CD14-positive monocyte (primary cell): Measurements from ENCODE around the gene AREL1. TPM values are rescaled to one million over a fixed set of nuclear protein-coding genes. Genes with fewer than 3 reads are reported as not detected.

Experiments used
- DNase-seq, 3 donors: peaks; one replicate each; pipeline ENCODE4 v3.0.0-alpha.2; 2011 to 2022
- H2AFZ ChIP-seq: 2 replicates; pipeline ENCODE4 v1.6.0; 2012; ENCODE audit warnings: mild to moderate bottlenecking, low read depth, low read length, inconsistent platforms; ENCODE audit not compliant: insufficient read depth, poor library complexity, severe bottlenecking
- H3K27ac ChIP-seq, 2 donors: 1 replicate in 1 of 2; 2 replicates in 1 of 2; pipeline ENCODE4 v1.5.1; 2012 to 2013; ENCODE audit warnings: low read length in 2 of 2, control low read depth in 1 of 2, inconsistent platforms in 1 of 2, low read depth in 1 of 2, mild to moderate bottlenecking in 1 of 2
- H3K27me3 ChIP-seq, 2 donors: one replicate each; pipeline versions ENCODE4 v1.6.0 to v1.6.1; 2011 to 2013; ENCODE audit warnings: low read length in 2 of 2; ENCODE audit not compliant: control insufficient read depth in 2 of 2, insufficient read depth in 2 of 2
- H3K36me3 ChIP-seq, 2 donors: replicated peaks in 1 of 2; 1 replicate in 1 of 2; 2 replicates in 1 of 2; pipeline versions ENCODE4 v1.5.1 to v1.6.1; 2012 to 2013; ENCODE audit warnings: low read length in 2 of 2, control low read depth in 1 of 2, inconsistent platforms in 1 of 2, mild to moderate bottlenecking in 1 of 2; ENCODE audit not compliant: insufficient read depth in 2 of 2, control insufficient read depth in 1 of 2
- H3K4me1 ChIP-seq, 2 donors: 1 replicate in 1 of 2; 2 replicates in 1 of 2; pipeline versions ENCODE4 v1.5.1 to v1.6.1; 2012 to 2013; ENCODE audit warnings: low read length in 2 of 2, control low read depth in 1 of 2, inconsistent platforms in 1 of 2, mild to moderate bottlenecking in 1 of 2, moderate library complexity in 1 of 2; ENCODE audit not compliant: insufficient read depth in 2 of 2, control insufficient read depth in 1 of 2
- H3K4me2 ChIP-seq: replicated peaks from 2 replicates; pipeline ENCODE3; 2012; ENCODE audit warnings: low read length, moderate library complexity, mild to moderate bottlenecking; ENCODE audit not compliant: poor library complexity, severe bottlenecking; ENCODE audit errors: extremely low read depth
- H3K4me3 ChIP-seq, 3 experiments: fragments of 200-600 bp in 1 of 3; sonication (generic) in 1 of 3; replicated peaks in 1 of 3; 1 replicate in 2 of 3; 2 replicates in 1 of 3; pipeline ENCODE4 v1.5.1; 2011 to 2013; ENCODE audit warnings: low read length in 3 of 3, mild to moderate bottlenecking in 3 of 3, control low read depth in 2 of 3, low read depth in 2 of 3, inconsistent platforms in 1 of 3, moderate library complexity in 1 of 3
- H3K79me2 ChIP-seq: 2 replicates; pipeline ENCODE4 v1.6.0; 2012; ENCODE audit warnings: mild to moderate bottlenecking, control low read depth, inconsistent platforms, low read length, moderate library complexity; ENCODE audit not compliant: insufficient read depth
- H3K9ac ChIP-seq: 2 replicates; pipeline ENCODE4 v1.6.0; 2017; ENCODE audit warnings: low read length, mild to moderate bottlenecking; ENCODE audit not compliant: insufficient read depth, poor library complexity, severe bottlenecking
- H3K9me3 ChIP-seq, 2 donors: replicated peaks in 1 of 2; 1 replicate in 1 of 2; 2 replicates in 1 of 2; pipeline versions ENCODE4 v1.5.1 to v1.6.1; 2012 to 2013; ENCODE audit warnings: low read length in 2 of 2, control low read depth in 1 of 2; ENCODE audit not compliant: control insufficient read depth in 1 of 2, insufficient read depth in 1 of 2
- H4K20me1 ChIP-seq: 2 replicates; pipeline ENCODE4 v1.6.0; 2012; ENCODE audit warnings: mild to moderate bottlenecking, low read length, control low read depth, moderate library complexity; ENCODE audit not compliant: insufficient read depth
- H3K27ac Mint-ChIP-seq, 7 donors: one replicate each; pipeline ENCODE4 v1.8.0; 2020; ENCODE audit warnings: mild to moderate bottlenecking in 7 of 7, mixed read lengths in 7 of 7, moderate library complexity in 6 of 7, inconsistent platforms in 2 of 7
- H3K27me3 Mint-ChIP-seq, 3 donors: one replicate each; pipeline ENCODE4 v1.8.0; 2021 to 2022; ENCODE audit warnings: low read depth in 3 of 3, mild to moderate bottlenecking in 3 of 3, mixed read lengths in 3 of 3, moderate library complexity in 3 of 3, inconsistent platforms in 1 of 3
- H3K36me3 Mint-ChIP-seq, 2 donors: one replicate each; pipeline ENCODE4 v1.8.0; 2020; ENCODE audit warnings: mixed read lengths in 2 of 2, inconsistent platforms in 1 of 2, mild to moderate bottlenecking in 1 of 2
- H3K4me1 Mint-ChIP-seq: one replicate; pipeline ENCODE4 v1.8.0; 2020; ENCODE audit warnings: mild to moderate bottlenecking, mixed read lengths
- H3K4me3 Mint-ChIP-seq, 2 donors: one replicate each; pipeline ENCODE4 v1.8.0; 2020; ENCODE audit warnings: mild to moderate bottlenecking in 2 of 2, mixed read lengths in 2 of 2, moderate library complexity in 1 of 2
- H3K9me3 Mint-ChIP-seq, 7 donors: one replicate each; pipeline ENCODE4 v1.8.0; 2020 to 2022; ENCODE audit warnings: mixed read lengths in 7 of 7, mild to moderate bottlenecking in 6 of 7, moderate library complexity in 6 of 7, inconsistent platforms in 2 of 7
- WGBS: methylation state at CpG from one replicate; pipeline ENCODE4 v1.1.5; 2013; ENCODE audit warnings: missing lambda C conversion rate; ENCODE audit not compliant: insufficient coverage; 5-methylcytosine and 5-hydroxymethylcytosine counted together
- intact Hi-C, 2 donors: fragments of 100-400 bp; cut with micrococcal nuclease; formaldehyde crosslinking; loops; one replicate each; pipeline versions ENCODE4 v1.15.0 to v1.15.1; 2023
- polyA plus RNA-seq, 3 donors: library from polyadenylated mRNA; depleted of rRNA in 1 of 3; unstranded in 2 of 3; stranded (reverse) in 1 of 3; fragments of 300-500 nt in 2 of 3; fragments of >200 nt in 1 of 3; fragmentation: Illumina TruSeq in 2 of 3; gene quantifications; 1 replicate in 2 of 3; 2 replicates in 1 of 3; pipeline ENCODE4 v1.2.3, GENCODE V29; 2012 to 2021
- TF ChIP-seq, protein P1 (sequence below): fragments of 200-600 bp; IDR thresholded peaks from one replicate; pipeline ENCODE4 v1.8.0; 2022; ENCODE audit warnings: antibody characterized with exemption, mild to moderate bottlenecking

The AREL1 gene
- polyA plus RNA-seq, 3 donors: 12.5 to 23.3 (median 20.0) TPM

DNA sequence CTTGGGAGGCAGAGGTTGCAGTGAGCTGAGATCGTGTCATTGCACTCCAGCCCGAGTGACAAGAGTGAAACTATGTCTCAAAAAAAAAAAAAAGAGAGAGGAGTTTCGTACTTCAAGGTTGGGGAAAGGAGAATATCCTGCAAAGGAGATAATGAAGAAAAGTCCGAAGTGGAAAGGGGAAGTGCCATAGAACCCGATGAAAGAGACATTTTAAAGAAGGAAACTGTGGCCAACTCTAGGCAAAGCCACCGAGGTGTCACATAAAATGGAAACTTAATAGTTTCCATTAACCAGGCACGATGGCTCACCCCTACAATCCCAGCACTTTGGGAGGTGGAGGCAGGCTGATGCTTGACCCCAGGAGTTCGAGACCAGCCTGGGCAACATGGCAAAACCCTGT lies 85.8 kb downstream of the AREL1 start:
- H3K9ac ChIP-seq: no peak overlapping the region
- 20% methylated on average over 5 of the region's 8 CpGs for WGBS
- peaks cover 4% of the 10 kb centered on the region in 2 donors for H3K36me3 Mint-ChIP-seq
- H3K79me2 ChIP-seq: no peaks in the 10 kb centered on the region
- H3K27ac ChIP-seq: peak overlapping the region; percentile 37 to 38
- TF ChIP-seq, protein P1, sequence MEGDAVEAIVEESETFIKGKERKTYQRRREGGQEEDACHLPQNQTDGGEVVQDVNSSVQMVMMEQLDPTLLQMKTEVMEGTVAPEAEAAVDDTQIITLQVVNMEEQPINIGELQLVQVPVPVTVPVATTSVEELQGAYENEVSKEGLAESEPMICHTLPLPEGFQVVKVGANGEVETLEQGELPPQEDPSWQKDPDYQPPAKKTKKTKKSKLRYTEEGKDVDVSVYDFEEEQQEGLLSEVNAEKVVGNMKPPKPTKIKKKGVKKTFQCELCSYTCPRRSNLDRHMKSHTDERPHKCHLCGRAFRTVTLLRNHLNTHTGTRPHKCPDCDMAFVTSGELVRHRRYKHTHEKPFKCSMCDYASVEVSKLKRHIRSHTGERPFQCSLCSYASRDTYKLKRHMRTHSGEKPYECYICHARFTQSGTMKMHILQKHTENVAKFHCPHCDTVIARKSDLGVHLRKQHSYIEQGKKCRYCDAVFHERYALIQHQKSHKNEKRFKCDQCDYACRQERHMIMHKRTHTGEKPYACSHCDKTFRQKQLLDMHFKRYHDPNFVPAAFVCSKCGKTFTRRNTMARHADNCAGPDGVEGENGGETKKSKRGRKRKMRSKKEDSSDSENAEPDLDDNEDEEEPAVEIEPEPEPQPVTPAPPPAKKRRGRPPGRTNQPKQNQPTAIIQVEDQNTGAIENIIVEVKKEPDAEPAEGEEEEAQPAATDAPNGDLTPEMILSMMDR: no peak
- no peaks in the 10 kb centered on the region for H3K36me3 ChIP-seq
- peaks cover 25% of the 10 kb centered on the region for H3K4me1 Mint-ChIP-seq
- intact Hi-C loops: no loop called here
- H3K27ac Mint-ChIP-seq: peak overlapping the region; percentile 50 to 89 (median 81)
- DNase-seq: peak; percentile 47 to 75 (median 66)
- H3K4me2 ChIP-seq: peak overlapping the region; percentile 35
- peak overlapping the region; percentile 9 to 73 for H3K4me3 Mint-ChIP-seq
- peaks cover 2 to 16% (median 14%) of the 10 kb centered on the region in 3 donors for H3K27me3 Mint-ChIP-seq
- H2AFZ ChIP-seq: no peak overlapping the region
- no peaks in the 10 kb centered on the region for H4K20me1 ChIP-seq
- no peaks in the 10 kb centered on the region for H3K9me3 ChIP-seq
- no peaks in the 10 kb centered on the region for H3K27me3 ChIP-seq
- peak overlapping the region in 1 of 3 experiments; percentile 36 for H3K4me3 ChIP-seq
- H3K4me1 ChIP-seq: peaks cover 21 to 34% of the 10 kb centered on the region in 2 donors
- no peaks in the 10 kb centered on the region for H3K9me3 Mint-ChIP-seq

DNA sequence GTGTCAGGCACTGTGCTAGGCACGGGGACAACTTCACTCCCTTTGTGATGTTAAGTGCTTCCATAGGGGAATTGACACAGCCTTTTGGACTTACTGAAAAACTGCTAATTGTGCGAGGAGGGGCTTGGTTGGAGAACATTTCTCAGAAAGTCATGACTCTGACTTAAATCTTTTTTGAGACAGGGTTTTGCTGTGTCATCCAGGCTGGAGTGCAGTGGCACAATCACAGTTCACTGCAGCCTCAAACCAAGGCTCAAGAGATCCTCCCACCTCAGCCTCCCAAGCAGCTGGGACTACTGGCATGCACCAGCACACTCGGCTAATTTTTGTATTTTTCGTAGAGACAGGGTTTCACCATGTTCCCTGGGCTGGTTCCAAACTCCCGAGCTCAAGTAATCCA lies 90.6 kb downstream of the AREL1 start:
- H3K4me3 Mint-ChIP-seq: no peak overlapping the region
- H3K4me1 ChIP-seq: peaks cover 49 to 55% of the 10 kb centered on the region in 2 donors
- H3K4me1 Mint-ChIP-seq: peaks cover 51% of the 10 kb centered on the region

More for the DNA sequence above, 90.6 kb downstream of the AREL1 start:
- Histone ChIP-seq H3K36me3 (no peaks in the 10 kb centered on the region), H3K4me3 (no peak overlapping the region), H3K4me2 (no peak overlapping the region), H2AFZ (no peak overlapping the region), H3K27me3 (no peaks in the 10 kb centered on the region), H3K27ac (no peak overlapping the region), H3K9me3 (no peaks in the 10 kb centered on the region), H3K79me2 (no peaks in the 10 kb centered on the region), H3K9ac (no peak overlapping the region), H4K20me1 (no peaks in the 10 kb centered on the region)
- TF ChIP-seq, protein P1: no peak
- DNase-seq: no peak
- intact Hi-C loops: no loop called here
- WGBS: 96% methylated on average over 4 of the region's 5 CpGs
- Mint-ChIP-seq H3K36me3 (peaks cover 7 to 12% of the 10 kb centered on the region in 2 donors), H3K27ac (peak overlapping the region in 1 of 7 donors; percentile 40), H3K27me3 (peaks cover 9 to 23% (median 11%) of the 10 kb centered on the region in 3 donors), H3K9me3 (peaks cover 0 to 2% (median 0%) of the 10 kb centered on the region in 7 donors)
